Stimulated activated CD8-positive, alpha-beta memory T cell treated with anti-CD3 and anti-CD28 coated beads, Interleukin-15, amount 100 ng/mL, for 48 hours (primary cell): ENCODE data around the gene GRID2IP.

Experiments used
- DNase-seq, 2 donors: peaks; one replicate each; pipeline ENCODE4 v3.0.0-alpha.2; 2020; ENCODE audit warnings: low read depth in 2 of 2

Gene GRID2IP

DNA sequence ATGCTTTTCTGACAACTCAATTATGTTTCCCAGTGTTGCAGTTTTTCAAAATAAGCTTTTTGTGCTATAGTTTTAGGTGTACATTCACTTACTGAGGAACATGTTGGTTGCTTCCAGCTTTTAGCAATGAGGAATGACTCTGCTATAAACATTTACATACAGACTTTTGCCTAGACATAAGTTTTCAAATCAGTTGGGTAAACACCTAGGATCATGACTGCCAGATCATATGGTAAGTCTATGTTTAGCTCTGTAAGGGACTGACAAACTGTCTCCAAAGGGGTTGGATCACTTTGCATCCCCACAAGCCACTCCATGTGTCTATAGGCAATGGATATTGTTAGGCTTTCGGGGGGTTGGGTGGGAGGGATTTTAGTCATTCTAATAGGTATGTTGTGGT, 10.8 kb upstream of the GRID2IP start:
- DNase-seq, result no peak

DNA sequence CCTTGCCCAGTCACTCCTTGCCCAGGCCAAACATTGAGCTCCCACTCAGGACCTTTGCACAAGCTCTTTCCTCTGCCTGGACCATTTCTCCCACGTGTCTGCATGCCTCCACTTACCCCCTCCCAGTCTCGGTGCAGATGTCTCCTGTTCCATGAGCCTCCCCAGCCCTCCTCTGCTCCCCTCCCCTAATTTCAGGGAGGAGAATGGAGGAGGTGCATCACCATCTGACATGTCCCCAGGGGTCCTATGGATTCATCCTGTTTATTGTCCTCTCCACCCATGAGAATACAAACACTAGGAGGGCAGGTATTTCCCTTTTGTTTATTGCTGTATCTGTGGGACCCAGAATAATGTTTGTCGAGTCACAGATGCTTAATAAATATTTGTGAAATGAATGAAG, 8.6 kb upstream of the GRID2IP start:
- DNase-seq, result no peak

DNA sequence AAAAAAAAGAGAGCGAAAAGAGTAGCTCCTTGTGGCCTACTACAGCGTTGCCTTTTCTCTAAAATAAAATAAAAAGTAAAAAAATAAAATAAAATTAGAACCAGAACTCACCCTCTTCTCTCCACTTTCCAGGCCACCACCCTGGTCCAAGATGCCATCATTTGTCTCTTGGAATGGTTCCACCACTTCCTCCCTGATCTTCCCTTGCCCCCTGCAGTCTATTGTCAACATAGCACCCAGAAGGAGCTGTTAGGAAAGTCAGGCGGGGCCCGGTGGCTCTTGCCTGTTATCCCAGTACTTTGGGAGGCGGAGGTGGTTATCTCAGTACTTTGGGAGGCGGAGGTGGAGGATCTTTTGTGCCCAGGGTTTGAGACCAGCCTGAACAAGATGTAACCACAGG, 7.6 kb upstream of the GRID2IP start:
- DNase-seq, result no peak

DNA sequence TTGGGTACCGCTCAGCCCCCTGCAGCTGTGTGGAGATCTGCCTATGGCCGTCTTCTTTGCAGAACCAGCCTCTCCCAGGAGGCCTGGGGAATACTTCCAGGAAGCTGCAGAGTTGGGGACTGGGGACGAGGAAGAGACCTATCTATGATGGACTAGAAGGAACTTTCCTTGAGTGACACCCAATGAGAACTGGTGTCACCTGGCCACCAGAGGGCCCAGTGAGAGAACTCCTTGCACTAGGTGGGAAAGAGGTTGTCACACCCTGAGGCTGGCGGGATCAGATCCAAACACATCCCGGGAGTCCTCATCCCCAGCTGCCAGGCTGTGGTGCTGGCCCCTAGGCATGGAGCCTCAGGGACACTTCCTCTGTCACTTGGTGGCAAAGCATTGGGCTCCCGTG, 4.9 kb upstream of the GRID2IP start:
- no peak for DNase-seq

DNA sequence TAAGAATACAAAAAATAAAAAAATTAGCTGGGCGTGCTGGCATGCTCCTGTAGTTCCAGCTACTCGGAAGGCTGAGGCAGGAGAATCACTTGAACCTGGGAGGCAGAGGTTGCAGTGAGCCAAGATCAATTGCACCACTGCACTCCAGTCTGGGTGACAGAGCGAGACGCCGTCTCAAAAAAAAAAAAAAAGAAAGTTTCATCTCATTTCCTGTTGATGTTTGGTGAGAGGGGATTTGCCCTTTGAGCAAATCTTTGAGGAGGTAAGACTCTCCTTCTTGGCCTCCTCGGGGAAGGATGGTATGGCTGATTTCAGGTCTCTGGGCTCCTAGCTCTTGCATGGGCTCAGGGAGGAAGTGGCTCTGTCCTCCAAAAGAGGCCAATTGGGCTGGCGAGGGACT, 3.6 kb upstream of the GRID2IP start:
- DNase-seq, result no peak

DNA sequence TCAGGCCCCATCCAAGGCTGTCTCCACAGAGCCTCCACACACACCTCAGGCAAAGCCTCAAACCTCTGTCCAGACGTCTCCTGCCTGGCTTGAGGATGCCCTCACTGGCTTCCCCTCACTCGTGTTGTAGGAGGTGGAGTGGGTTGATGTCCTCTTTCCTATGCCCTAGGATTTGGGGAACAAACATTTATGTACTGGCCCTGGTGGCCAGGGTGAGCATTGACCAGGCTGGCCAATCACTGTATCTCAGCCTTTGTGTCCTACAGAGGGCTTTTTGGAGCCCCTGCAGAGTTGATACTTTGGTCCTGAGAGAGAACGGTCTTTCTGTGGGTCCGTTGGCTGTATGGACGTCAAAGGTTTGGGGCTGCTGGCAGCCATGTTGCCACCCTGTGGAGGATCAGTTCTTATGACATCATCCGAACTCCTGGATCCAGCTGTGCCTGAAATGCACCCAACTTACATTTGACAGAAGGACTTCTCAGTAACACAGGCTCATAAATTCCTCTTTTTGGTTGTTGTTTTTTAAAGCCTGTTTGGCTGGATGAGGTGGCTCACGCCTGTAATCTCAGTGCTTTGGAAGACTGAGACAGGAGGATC, 2.3 kb upstream of the GRID2IP start:
- no peak for DNase-seq

DNA sequence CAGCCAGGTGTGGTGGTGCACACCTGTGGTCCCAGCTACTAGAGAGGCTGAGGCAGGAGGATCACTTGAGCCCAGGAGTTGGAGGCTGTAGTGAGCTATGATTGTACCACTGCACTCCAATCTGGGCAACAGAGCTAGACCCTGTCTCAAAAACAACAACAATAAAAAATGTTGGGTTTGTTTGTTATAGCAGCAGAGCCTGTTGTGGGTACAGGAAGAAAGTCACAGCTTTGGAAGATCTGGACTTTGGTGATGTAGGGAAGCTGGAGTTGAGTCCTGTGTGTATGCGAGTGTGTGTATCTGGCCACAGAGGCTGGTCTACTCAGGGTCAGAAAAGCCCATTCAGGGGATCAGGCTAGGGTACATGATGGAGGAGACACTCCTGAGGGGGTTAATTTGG, 3.9 kb downstream of the GRID2IP start:
- no peak for DNase-seq

DNA sequence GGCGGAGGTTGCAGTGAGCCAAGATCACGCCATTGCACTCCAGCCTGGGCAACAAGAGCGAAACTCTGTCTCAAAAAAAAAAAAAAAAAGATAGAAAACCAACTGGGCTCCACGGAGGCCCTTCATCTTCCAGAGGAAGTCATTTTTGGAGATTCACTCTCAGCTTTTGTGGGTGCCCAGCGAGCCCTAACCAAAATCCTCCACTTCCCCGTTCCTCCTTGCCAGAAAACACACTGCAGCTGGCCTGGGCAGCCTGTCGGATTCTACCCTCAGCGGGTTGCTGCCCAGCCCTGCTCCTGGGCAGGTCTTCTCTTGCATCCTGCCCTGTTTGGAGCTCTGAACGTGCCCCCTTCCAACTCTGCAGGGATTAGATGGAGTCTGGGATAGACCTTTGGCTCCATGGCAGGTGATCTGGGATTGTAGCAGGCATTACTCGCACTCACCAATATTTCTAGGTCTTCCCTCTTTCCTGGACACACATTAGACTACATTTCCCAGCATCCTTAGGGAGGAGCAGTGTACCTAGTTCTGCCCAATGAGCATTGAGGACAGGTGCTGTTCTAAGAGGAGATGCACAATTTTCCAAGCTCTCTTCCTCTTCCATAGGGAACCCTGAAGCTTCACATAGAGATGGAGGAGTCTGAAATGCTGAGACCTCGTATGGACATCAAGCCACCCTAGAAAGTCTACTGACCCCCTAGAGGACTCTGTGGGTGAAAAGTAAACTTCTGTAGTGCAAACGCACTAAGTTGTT, 4.6 kb downstream of the GRID2IP start:
- DNase-seq, result no peak

DNA sequence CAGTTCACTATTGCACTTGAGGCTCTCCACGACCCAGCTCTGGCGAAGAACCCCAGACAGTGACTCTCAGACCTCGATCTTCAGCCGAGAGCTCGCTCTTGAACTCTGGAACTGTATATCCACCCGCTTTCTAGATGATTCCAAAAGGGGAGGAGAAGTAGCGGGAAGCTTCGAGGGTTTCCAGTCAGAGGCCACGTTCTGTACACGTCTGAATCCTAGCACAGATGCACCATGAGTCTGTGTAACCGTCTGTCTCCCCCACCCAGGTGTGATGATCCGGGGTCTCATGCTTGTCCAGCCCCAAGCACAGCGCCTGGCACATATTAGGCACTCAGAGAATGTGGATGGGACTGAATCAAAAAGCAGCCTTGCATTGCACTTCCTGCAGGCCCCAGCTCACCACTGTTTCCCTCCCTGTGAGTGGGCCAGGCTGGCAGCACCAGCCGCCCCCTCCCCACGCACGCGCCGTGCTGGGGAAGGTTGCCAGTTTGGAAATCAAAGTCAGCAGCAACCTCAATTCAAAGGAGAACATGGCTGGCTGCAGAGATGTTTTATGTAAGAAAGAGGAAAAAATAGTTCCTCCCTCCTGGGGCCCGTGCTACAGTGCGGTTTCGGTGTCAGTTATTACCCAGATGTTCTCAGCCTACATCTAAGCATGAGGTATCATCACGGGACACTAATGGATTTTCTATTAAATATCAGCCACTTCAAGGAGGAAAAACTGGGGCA, 5.7 kb downstream of the GRID2IP start:
- DNase-seq, result no peak

DNA sequence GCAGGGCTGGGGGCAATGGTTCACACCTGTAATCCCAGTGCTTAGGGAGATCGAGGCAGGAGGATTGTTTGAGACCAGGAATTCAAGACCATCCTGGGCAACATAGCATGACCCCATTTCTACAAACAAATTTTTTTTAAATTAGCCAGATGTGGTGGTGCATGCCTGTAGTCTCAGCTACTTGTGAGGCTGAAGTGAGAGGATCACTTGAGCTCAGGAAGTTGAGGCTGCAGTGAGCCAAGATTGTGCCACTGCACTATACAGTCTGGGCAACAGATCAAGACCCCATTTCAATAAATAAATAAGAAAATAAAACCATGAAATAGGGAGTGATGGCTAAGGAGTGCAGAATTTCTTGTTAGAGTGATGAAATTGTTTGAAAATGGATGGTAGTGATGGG, 8.9 kb downstream of the GRID2IP start:
- DNase-seq, result no peak

DNA sequence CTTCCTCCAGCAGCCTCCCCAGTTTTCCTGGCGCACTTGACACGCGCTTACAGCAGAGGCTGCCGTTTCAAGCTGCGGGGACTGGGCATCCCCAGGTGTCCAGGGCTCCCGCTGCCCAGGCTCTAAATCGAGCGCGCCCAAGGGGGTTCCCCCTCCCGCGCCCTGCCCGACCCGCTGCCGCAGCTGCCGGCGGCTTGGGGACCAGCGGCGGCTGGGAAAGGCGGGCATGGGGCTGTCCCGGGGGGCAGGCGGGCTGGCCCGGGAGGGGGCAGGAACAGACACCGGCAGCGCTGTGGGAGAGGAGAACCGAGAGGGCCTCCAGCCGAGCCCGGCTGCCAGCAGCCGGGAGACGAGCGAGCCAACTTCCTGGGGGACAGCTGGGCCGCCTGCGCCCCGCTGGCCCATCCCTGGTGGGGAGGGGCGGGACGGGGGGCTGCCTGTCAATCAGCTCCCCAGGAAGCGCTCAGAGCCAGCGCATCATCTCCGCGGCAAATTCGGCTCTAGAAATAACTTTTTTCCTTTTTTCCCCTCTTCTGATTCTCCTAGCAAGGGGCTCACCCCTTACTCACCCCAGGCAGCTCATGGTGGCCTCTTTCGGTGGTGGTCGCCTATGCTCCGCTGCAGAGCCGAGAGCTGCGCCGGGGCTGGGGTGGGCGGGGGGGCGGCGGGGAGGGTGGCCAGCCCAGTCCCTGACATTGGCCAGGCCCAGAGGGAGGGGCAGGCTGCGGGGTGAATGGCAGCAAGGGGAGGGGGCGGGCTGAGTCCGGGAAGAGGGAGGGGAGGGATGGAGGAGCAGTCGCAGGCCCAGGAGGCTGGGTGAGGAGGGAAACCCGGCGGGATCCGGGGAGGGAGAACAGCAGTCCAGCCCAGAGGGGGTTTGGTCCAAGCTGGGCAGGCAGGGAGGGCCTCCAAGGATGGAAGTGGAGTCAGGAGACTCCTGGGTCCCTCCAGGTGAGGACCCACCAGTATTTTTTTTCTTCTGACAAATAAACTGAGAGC, 14.7 kb downstream of the GRID2IP start:
- no peak for DNase-seq

DNA sequence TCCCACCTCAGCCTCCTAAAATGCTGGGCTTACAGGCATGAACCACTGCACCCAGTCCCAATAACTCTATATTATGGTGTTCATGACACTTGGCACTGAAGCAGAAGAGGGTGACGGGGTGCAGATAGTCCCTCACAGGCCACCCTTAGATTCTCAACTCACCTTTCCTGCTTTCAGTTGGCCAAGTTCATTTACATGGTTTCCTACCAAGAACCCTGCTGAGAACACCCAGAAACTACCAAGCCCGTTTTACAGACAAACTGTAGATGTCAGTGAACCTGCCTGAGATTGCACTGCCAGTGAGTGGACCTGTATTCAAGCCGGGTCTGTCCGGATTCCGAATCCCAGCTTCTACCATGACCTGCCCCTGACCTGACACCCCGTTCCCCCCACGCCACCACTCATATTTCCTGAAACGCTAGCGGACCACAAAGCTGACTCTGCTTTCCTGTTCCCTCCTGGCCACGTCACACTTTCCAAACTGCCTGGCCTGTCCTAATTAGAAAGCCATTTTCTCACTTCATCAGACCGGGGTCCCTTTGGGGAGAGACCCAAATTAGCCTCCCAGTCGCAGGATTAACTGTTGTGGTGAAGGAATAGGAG, 17.3 kb downstream of the GRID2IP start:
- DNase-seq, result peak; percentile 44 to 48

DNA sequence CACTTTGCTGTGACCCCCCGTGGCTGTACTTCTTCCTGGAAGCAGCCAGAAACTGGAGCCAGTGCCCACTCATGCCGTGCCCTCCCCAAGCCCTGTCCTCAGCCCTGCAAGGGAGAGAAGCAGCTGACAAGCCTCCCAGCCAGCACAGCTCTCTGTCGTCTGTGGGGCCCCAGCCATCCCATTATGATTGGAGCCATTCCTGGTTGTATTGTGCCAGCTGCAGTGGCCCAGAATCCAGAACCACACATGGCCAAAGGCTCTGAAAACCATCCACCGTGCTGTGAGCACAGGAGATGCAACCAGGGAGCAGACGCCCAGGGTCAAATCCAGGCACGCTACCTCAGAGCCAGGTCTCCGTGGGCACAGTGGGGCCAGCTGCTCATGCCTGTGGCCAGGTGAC, 18.7 kb downstream of the GRID2IP start:
- DNase-seq, result no peak

DNA sequence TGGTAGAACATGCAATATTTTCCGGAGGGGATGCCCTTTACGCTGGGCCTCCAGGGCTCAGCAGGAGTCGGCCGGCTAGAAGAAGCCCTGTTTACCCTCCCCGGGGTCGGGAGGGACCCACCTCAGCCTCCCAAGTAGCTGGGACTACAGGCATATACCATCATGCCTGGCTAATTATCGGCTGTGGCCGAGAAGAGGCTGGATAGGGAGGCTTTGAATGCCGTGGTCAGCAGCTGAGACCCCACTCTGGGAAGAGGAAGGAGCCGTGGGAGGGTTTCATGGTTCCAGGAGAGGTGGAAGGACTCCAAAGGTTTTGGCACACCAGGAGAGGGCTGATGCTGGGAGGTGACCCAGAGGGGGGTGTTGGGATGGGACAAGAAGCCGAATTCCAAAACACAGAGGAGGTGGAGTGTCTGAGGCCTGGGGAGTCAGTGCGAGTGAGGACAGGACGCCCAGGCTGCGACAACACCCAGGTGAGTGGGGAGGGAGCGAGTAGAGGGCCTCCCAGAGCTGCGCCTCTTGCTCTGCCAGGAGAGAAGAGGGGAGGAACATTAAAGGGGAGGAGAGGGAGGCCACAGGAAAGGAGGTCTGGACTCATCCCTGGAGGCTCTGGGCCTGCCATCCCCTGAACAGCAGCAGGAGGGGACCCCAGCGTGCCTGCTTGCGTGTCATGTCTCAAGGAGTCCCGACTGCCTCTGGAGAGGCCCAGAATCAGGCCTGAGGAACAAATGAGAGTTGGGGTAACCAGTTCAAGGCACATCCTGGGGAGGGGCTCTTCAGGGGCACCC, 19.6 kb downstream of the GRID2IP start:
- DNase-seq, result no peak

DNA sequence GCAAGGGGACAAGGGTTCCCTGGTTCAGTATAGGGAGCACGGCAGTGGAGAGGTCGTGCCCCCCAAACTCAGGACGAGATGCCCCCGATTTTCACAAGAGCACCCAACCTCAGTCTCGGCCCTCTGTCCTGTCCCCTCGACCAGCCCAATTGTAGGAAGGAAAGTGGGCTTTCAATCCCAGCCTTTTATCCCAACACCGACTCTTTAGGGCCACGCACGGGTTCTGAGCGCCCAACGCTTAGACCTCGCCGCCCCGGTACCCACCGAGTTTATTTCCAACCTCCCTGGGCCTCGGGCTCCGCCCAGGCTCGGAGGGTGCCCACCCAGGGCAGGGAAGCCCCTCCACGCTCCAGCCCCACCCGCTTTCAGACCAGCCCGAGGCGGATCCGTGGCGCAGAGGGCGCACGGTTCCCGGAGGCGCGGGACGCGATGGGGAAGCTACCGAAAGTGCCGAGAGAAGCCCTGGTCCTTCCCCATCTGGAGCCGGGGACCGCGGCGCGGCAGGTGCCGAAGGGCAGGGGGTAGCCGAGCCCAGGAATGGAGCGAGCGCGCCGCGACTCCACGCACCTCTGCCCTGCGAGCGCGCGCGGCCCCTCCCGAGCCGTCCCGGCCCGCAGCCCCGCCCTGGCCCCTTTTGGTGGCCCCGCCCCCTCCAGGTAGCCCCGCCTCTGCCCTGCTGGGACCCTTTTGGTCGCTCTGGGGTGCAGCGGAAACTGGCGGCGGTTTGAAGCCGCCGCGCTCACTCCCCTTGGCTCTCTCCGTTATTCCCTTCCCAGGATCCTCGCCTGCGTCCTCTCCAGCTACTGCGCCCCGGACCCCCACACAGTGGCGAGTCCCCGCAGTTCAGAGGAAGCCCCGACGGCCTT, 20.4 kb downstream of the GRID2IP start:
- peak; percentile 45 to 56 for DNase-seq

DNA sequence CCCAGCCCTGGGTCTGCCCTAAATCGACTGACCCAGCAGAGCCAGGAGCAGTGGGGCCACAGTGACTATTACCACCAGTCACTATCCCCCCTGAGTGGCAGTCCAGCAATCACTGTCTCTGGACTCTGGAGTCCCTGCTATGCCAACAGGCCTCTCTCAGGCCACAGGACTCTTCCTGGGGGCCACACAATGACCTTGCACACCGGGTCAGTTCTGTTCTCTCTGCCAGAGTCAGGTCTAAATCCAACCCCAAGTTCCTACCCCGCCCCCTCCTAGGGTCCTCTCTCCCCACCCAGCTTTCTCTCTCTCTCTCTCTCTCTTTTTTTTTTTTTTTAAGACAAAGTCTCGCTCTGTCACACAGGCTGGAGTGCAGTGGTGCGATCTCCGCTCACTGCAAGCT, 21.6 kb downstream of the GRID2IP start:
- no peak for DNase-seq

DNA sequence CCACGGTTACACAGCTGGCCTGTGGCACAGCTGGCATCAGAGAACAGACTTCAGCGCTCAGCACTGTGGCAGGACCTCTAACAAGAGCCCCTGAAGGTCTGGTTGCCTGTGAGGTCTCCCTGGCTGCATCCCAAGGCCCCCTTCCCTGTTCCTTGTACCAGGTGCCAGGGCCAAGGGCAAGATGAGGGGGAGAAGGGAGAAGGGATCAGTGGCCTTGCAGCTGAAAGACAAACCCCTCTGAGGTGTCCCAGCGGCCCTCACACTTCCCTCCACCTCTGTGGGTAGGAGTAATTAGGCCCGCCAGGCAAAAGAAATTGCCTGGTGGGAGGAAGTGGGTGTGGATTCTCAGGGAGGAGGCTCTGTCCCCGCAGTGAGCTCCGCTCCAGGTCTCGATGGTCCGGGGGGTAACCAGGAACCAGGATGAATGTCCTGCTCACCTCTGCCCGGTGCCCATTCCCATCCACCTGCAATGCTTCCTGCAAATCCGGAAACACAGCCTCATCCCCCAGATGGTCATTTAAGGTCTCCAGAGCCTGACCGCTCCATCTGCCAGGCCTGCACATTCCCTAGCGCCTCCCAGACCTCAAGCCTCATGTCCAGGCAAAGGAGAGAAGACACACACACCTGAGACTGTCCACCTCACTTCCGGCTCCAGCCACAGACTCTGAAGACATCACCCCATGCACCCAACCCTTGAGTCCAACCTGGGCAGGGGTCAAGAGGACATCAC, 22.7 kb downstream of the GRID2IP start:
- no peak for DNase-seq

DNA sequence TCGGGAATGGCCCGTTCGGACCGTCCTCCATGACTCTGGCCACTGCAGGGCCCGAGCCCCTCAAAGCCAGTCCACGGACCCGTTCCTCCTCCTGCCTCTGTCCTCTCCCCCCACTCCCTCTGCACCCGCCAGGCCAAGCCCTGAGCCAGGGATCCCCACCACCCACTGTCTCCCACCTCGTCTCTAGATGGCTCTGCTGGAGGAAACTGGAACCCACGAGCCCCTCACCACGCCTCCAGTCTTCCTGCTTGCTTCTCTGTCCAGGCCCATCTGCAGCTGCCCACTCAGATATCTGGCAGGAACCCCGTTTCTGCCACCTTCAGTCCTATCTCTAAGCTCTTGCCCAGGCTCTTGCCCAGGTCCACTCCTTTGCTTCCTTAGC, 24.3 kb downstream of the GRID2IP start:
- DNase-seq, result no peak
